Stimulated activated CD8-positive, alpha-beta memory T cell treated with anti-CD3 and anti-CD28 coated beads, Interleukin-12 subunit alpha, Interleukin-12 subunit beta, amount 100 ng/mL, for 24 hours (primary cell): ENCODE measurements around the gene HSD17B8.

Experiments
- DNase-seq: peaks from one replicate; pipeline ENCODE4 v3.0.0-alpha.2; 2020; ENCODE audit errors: extremely low read depth

The HSD17B8 gene

GRCh38 chr6:33171016-33171879 lies 33.2 kb upstream of the HSD17B8 start:
- DNase-seq = no peak

- DNase-seq = no peak
Measured at GRCh38 chr6:33171880-33172687, 32.4 kb upstream of the HSD17B8 start.

GRCh38 chr6:33172688-33173534 lies 31.5 kb upstream of the HSD17B8 start:
- DNase-seq = no peak

- DNase-seq = no peak
Measured at GRCh38 chr6:33173535-33174180, 30.8 kb upstream of the HSD17B8 start.

- no peak for DNase-seq
Measured at GRCh38 chr6:33174784-33175183, 29.7 kb upstream of the HSD17B8 start.

GRCh38 chr6:33175436-33176069 lies 28.9 kb upstream of the HSD17B8 start:
- DNase-seq = no peak

- DNase-seq = no peak
Measured at GRCh38 chr6:33176906-33177305, 27.5 kb upstream of the HSD17B8 start.

GRCh38 chr6:33177552-33178446 lies 26.7 kb upstream of the HSD17B8 start:
- DNase-seq = no peak

- no peak for DNase-seq
Measured at GRCh38 chr6:33178755-33179475, 25.5 kb upstream of the HSD17B8 start.

GRCh38 chr6:33181141-33181540 lies 23.3 kb upstream of the HSD17B8 start:
- DNase-seq = no peak

- DNase-seq = no peak
Measured at GRCh38 chr6:33183071-33183683, 21.3 kb upstream of the HSD17B8 start.

GRCh38 chr6:33185190-33185589 lies 19.3 kb upstream of the HSD17B8 start:
- no peak for DNase-seq

GRCh38 chr6:33185654-33186187 lies 18.7 kb upstream of the HSD17B8 start:
- DNase-seq = no peak

GRCh38 chr6:33187809-33188208 lies 16.6 kb upstream of the HSD17B8 start:
- no peak for DNase-seq

GRCh38 chr6:33189164-33189563 lies 15.3 kb upstream of the HSD17B8 start:
- DNase-seq = no peak

GRCh38 chr6:33189625-33190448 lies 14.6 kb upstream of the HSD17B8 start:
- no peak for DNase-seq

- DNase-seq = no peak
Measured at GRCh38 chr6:33190504-33191107, 13.8 kb upstream of the HSD17B8 start.
